GM18517 (cell line): ENCODE results near the gene RAF1.
"Not testable (repeated sequence)": the region's sequence is repeated elsewhere in the genome, so short reads cannot be mapped to it uniquely, and the experiment has no call there.

ENCODE experiments used
- ATAC-seq: cut with Tn5 transposase; IDR thresholded peaks from one replicate; pipeline ENCODE4 v1.9.1; 2021; ENCODE audit warnings: mild to moderate bottlenecking, moderate library complexity; ENCODE audit not compliant: unreplicated experiment

Gene RAF1

DNA sequence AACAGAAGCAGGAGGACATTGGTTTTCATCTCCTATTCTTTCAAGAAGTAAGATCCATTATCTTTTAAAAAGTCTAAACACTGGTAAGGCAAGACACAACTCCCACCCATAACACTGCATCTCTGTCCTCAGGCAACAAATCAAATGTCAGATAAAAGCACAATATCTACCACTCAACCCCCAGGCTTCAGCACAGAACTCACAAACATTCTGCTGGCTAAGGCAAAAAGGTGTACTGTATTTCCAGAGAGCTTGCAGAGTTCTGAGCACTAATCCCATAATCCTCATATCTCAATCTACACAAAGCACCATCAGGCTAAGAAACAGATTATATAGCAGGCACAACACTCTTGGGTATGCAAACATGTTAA is 20.9 kb downstream of the RAF1 start:
- no peak for ATAC-seq

GRCh38 chr3:12640853-12641252 is 23.1 kb downstream of the RAF1 start:
- not testable (repeated sequence) for ATAC-seq

DNA sequence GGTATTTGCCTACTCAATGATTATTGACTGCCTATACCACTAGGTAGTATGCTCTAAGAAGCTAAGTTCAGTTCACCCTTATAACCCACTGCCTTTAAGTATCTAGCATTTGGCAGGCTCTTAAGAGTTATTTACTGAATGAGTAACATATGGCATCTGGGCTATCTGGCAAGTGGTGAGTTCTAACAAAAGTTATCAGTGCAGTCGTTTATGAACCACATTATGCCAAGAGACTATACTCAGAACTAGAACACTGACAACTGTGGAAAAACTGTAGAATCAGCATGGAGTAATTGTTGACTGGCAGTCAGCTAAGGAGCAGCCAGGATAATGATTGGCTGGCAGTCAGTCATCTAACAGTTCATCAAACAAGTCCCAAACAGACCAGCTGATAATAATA is 25.8 kb downstream of the RAF1 start:
- no peak for ATAC-seq

DNA sequence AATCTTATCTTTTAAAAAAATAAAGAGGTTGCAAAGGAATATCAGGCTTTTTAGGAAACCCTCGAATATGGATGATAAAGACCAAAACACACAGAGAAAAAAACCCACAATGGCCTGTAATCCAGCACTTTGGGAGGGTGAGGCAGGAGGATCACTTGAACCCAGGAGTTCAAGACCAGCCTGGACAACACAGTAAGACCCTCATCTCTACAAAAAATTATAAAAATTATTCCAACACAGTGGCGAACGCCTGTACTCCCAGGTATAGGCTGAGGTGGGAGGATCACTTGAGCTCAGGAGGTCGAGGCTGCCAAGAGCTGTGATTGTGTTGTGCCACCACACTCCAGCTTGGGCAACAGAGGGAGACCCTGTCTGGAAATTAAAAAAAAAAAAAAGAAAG is 30.8 kb downstream of the RAF1 start:
- no peak for ATAC-seq

DNA sequence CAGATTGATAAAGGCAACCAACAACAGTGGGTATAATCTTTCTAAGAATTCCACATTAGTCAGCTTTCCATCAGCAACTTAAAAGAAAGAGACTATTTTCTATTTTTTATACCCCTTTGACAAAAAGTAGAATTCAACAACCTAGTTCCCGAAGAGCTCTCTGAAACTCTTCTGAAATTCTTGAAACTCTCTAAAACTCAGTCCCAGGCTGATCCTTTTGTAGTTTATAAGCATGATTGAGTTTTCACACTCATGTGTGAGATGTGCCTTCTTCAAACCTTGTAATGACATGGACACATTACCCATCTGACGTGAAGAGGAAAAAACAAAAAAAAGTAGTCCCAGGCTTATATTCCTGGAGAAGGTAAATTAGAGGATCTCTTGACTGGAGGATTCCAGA is 31.4 kb downstream of the RAF1 start:
- ATAC-seq = no peak

DNA sequence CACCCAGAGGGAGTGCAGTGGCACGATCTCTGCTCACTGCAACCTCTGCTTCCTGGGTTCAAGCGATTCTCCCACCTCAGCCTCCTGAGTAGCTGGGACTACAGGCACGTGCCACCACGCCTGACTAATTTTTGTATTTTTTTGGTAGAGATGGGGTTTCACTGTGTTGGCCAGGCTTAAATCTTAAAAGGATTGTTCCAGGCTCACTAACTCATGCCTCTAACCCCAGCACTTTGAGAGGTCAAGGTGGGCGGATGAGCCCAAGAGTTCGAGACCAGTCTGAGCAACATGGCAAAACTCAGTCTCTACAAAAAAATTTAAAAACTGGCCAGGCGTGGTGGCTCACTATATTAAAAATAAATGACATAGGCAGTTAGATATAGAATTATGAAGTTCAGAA is 33.1 kb downstream of the RAF1 start:
- ATAC-seq = not testable (repeated sequence)

GRCh38 chr3:12630292-12630691 is 33.6 kb downstream of the RAF1 start:
- no peak for ATAC-seq

DNA sequence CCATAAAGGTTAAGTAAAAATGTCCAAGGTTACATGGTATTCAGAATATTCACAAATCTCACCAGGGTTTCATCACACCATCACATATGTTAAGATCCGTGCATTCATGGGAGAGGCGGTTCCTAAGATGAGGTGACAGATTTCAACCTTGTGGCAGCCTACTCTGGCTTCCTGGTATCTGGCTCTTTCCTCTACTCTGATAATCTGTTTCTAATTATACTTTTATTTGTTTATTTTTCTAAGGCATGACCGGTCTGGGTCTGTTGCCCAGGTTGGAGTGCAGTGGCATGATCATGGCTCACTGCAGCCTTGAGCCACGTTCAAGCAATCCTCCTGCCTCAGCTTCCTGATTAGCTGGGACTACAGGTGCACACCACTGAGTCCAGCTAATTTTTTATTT is 34.4 kb downstream of the RAF1 start:
- ATAC-seq = no peak

- ATAC-seq = no peak
Measured at GRCh38 chr3:12628813-12629212, 35.1 kb downstream of the RAF1 start.

GRCh38 chr3:12627370-12627769 is 36.5 kb downstream of the RAF1 start:
- ATAC-seq = no peak

DNA sequence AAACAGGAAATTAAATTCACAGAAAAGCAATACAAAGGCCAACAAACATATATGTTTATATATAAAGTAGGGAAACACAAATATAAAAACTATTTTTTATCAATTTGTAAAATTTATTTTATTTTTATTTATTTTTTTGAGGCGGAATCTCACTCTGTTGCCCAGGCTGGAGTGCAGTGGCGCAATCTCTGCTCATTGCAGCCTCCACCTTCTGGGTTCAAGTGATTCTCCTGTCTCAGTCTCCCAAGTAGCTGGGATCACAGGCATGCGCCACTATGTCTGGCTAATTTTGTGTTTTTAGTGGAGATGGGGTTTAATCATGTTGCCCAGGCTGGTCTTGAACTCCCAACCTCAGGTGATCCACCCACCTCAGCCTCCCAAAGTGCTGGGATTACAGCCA is 39.0 kb downstream of the RAF1 start:
- not testable (repeated sequence) for ATAC-seq

- ATAC-seq = no peak
Measured at GRCh38 chr3:12624056-12624455, 39.9 kb downstream of the RAF1 start.

- ATAC-seq = no peak
Measured at GRCh38 chr3:12622335-12622734, 41.6 kb downstream of the RAF1 start.

GRCh38 chr3:12620729-12621128 is 43.2 kb downstream of the RAF1 start:
- no peak for ATAC-seq

GRCh38 chr3:12620305-12620704 is 43.6 kb downstream of the RAF1 start:
- ATAC-seq = no peak

DNA sequence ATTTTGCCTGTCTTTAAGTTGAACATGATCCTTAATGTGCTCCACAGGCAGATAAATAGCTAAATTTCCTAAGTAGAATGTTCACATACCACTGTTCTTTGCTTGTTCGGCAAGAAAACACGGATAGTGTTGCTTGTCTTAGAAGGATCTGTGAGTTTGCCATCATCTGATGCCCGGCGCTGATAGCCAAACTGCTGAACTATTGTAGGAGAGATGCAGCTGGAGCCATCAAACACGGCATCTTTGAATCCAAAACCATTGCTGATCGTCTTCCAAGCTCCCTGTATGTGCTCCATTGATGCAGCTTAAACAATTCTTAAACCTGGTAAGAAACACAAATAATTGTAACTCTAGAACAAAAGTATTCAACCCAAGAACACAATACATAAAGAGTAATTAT is 45.5 kb downstream of the RAF1 start:
- no peak for ATAC-seq

- ATAC-seq = no peak
Measured at GRCh38 chr3:12615266-12615665, 48.7 kb downstream of the RAF1 start.

- no peak for ATAC-seq
Measured at GRCh38 chr3:12613250-12613649, 50.7 kb downstream of the RAF1 start.

DNA sequence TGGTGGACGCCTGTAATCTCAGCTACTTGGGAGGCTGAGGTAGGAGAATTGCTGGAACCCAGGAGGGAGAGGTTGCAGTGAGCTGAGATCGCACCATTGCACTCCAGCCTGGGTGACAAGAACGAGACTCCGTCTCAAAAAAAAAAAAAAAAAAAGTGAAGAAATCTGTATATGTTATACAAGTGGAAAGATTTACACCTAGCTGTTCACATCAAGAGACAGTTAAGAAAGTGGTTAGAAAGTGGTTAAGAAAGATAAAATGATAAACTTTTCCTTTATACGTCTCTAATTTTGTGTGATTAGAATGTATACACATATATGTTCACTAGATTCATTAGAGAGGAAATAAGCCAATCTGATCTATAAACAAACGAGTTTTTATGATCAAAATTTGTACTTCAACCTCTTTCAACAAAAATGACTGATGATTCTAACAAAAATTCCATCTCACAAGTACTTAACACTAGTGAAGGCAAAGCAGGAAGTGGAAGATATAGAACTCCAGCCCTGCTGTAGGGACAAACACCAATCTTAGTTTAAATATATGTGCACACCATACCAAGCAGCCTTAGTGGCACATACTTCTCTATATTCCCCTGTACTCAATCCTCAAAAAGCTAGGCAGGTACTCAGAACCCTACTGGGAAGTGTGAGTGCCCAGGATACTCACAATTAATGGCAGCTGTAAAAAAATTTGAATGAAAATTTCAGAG is 51.2 kb downstream of the RAF1 start:
- ATAC-seq = no peak

DNA sequence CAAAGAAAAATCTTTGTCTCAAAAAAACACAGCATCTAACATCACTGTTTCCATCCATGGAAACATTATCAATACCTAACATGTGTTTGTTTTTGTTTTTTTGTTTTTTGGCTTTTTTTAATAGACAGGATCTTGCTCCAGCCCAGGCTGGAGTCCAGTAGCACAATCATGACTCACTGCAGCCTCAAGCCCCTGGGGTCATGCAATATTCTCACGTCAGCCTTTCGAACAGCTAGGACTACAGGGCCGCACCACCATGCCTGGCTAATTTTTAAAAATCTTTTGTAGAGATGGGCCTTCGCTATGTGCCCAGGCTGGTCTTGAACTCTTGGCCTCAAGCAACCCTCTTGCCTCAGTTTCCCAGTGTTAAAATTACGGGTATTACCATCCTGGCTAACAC is 52.8 kb downstream of the RAF1 start:
- no peak for ATAC-seq

GRCh38 chr3:12608376-12608775 is 55.5 kb downstream of the RAF1 start:
- no peak for ATAC-seq

DNA sequence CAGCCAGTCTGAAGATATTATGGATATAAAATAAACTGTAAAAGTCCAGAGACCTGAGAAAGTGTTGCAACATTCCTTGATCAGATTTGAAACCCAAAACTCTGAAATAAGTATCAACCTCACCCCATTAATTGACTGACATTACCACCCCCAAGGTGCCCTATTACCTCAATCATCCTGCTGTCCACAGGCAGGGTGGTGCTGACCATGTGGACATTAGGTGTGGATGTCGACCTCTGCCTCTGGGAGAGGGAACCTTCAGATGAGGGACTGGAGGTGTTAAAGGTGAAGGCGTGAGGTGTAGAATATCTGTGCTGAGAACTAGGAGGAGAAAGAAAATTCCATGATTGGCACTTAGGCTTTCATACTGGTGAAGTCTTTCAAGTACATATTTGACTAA is 59.9 kb downstream of the RAF1 start:
- ATAC-seq = no peak

DNA sequence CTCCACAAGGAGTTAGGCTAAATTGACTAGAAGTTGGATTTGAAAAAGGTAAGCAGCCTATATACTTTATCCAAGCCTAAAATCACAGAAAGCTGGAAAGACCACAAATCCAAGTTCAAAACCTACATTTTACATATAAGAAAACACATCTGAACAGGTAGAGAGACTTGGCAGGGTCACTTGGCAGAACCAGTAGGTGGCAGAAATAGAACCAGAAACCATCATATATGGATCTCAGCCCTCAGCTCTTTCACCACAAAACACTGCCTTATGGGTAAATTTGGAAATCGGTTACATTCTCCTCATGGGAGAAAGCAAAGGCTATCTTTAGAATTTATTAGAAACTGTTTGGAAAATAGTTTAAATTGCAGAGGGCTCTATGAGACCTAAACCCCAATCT is 62.8 kb downstream of the RAF1 start:
- no peak for ATAC-seq
